Measurements from ENCODE around the gene ENPP3. TPM values are rescaled to one million over a fixed set of nuclear protein-coding genes. Genes with fewer than 3 reads are reported as not detected.

Gene ENPP3
- total and polyA plus RNA-seq, 9 of the 15 experiments (the other 6 are each of a cell fraction or from before 2014, with no cell fraction given), result 14.0 to 32.8 (median 21.6) TPM

- H3K27ac ChIP-seq (ENCODE audit: extremely low read depth, low read depth, low read length), result no peak overlapping the region
- ATAC-seq, result no peak
- no peaks in the 10 kb centered on the region for H4K20me1 ChIP-seq (replicated peaks; ENCODE audit: control insufficient read depth, insufficient read depth, low read length)
- H3K9me1 ChIP-seq (ENCODE audit: control insufficient read depth, insufficient read depth, low read length), result no peaks in the 10 kb centered on the region
- H3K4me3 ChIP-seq, result no peak overlapping the region
- ChIA-PET CTCF (ENCODE audit: low intra/inter-chr PET ratio) (no interaction called here), POLR2A (interaction anchor here (0.5 to 2.6 kb wide), 3 partner anchors 11 to 103 kb away, joined by 3 to 7 read pairs (median 3); partner anchors contain the start of gene MED23)
- no peaks in the 10 kb centered on the region for H3K4me1 ChIP-seq (replicated peaks in 1 of 2; ENCODE audit: control insufficient read depth in 2 of 2, insufficient read depth in 2 of 2, low read length in 2 of 2)
- no peak overlapping the region for H2AFZ ChIP-seq (ENCODE audit: low read depth, low read length)
- BruUV-seq (replicated peaks), result no TSS peak
- TF ChIP-seq DEAF1 (CRISPR knock-in tag; IDR thresholded peaks at IDR 0.05) (no peak), KLF6 (CRISPR knock-in tag; IDR thresholded peaks at IDR 0.05; ENCODE audit: borderline replicate concordance) (no peak), HDAC6 (IDR thresholded peaks at IDR 0.05; ENCODE audit: low read depth, low read length) (no peak), NFYB (IDR thresholded peaks at IDR 0.05; ENCODE audit: extremely low read depth, insufficient read length) (no peak), ZNF217 (CRISPR knock-in tag; IDR thresholded peaks at IDR 0.05) (no peak), WHSC1 (IDR thresholded peaks at IDR 0.05; ENCODE audit: low read length) (no peak), USF1 (CRISPR knock-in tag; IDR thresholded peaks at IDR 0.05) (no peak), ZNF740 (CRISPR knock-in tag; IDR thresholded peaks at IDR 0.05) (no peak), ZNF740 (tag; IDR thresholded peaks at IDR 0.05) (no peak), ETV1 (tag; conservative IDR thresholded peaks at IDR 0.05; ENCODE audit: low read depth) (no peak), ZNF184 (CRISPR knock-in tag; IDR thresholded peaks at IDR 0.05) (no peak), ZNF589 (CRISPR knock-in tag; IDR thresholded peaks at IDR 0.05; ENCODE audit: low read depth) (no peak), ARNT (IDR thresholded peaks at IDR 0.05) (no peak), PCBP1 (IDR thresholded peaks at IDR 0.05; ENCODE audit: low read depth, low read length, poor library complexity, severe bottlenecking) (no peak), ZBTB12 (CRISPR knock-in tag; IDR thresholded peaks at IDR 0.05) (no peak), CBX3 (IDR thresholded peaks at IDR 0.05; ENCODE audit: borderline replicate concordance in 1 of 2, low read length in 2 of 2) (no peak)
- H3K4me2 ChIP-seq (ENCODE audit: insufficient read depth, low read length), result no peak overlapping the region
- intact Hi-C loops (cut with micrococcal nuclease), result no loop called here
- FAIRE-seq, result no peak
- 56% methylated on average over 4 of the region's 4 CpGs for WGBS (ENCODE audit: insufficient coverage, low coverage, missing lambda C conversion rate)
- no peak for DNase-seq (ENCODE audit: extremely low read depth in 1 of 4, low spot score in 3 of 4)
- no peak overlapping the region for H3K9ac ChIP-seq (ENCODE audit: insufficient read depth in 1 of 2, low read depth in 2 of 2, low read length in 2 of 2)
- H3K9me3 ChIP-seq (replicated peaks; ENCODE audit: control insufficient read depth, insufficient read depth, low read depth, low read length), result no peaks in the 10 kb centered on the region
- in situ Hi-C loops (cut with MboI), result no loop called here
- no peaks in the 10 kb centered on the region for H3K79me2 ChIP-seq (ENCODE audit: control insufficient read depth, insufficient read depth, low read length)
- no peaks in the 10 kb centered on the region for H3K27me3 ChIP-seq (ENCODE audit: control insufficient read depth in 2 of 2, insufficient read depth in 2 of 2, low read length in 2 of 2)
- peaks cover 23% of the 10 kb centered on the region; the same call in 1 of the 3 replicates for H3K36me3 ChIP-seq (ENCODE audit: control insufficient read depth, insufficient read depth, low read length)
These were observed 90.8 kb downstream of the ENPP3 start for GRCh38 chr6:131727868-131728267.
